ENCODE data around the gene IL17RD. TPM values are rescaled to one million over a fixed set of nuclear protein-coding genes. Genes with fewer than 3 reads are reported as not detected.

The IL17RD gene
- total and polyA plus RNA-seq, 3 experiments from 2014 or later: 0.04 TPM; not detected in 1

GRCh38 chr3:57176045-57176444 lies 10.9 kb upstream of the IL17RD start:
- no peaks in the 10 kb centered on the region for H3K9me3 ChIP-seq (ENCODE audit: low read length)
- no peaks in the 10 kb centered on the region for H3K9me3 Mint-ChIP-seq
- POLR2A ChIA-PET: no interaction called here
- H3K4me1 ChIP-seq (ENCODE audit: insufficient read depth, low read length): no peaks in the 10 kb centered on the region
- peaks cover 11 to 36% of the 10 kb centered on the region in 2 donors for H3K27me3 Mint-ChIP-seq
- H3K36me3 Mint-ChIP-seq: no peaks in the 10 kb centered on the region
- H3K4me3 ChIP-seq (ENCODE audit: low read length): no peak overlapping the region
- CTCF ChIA-PET: no interaction called here
- H3K27ac Mint-ChIP-seq: no peak overlapping the region
- H3K27me3 ChIP-seq (ENCODE audit: insufficient read depth, low read length, poor library complexity, severe bottlenecking): peaks cover 3% of the 10 kb centered on the region
- no peaks in the 10 kb centered on the region for H3K4me1 Mint-ChIP-seq
- H3K36me3 ChIP-seq (ENCODE audit: insufficient read depth, low read length): no peaks in the 10 kb centered on the region
- no peak overlapping the region for H3K4me3 Mint-ChIP-seq
- DNase-seq: no peak
- no peak overlapping the region for H3K27ac ChIP-seq (ENCODE audit: low read depth, low read length)

- Mint-ChIP-seq H3K27me3 (peaks cover 22 to 39% of the 10 kb centered on the region in 2 donors), H3K4me3 (no peak overlapping the region), H3K27ac (no peak overlapping the region), H3K9me3 (no peaks in the 10 kb centered on the region), H3K4me1 (peaks cover 4 to 12% (median 7%) of the 10 kb centered on the region in 3 donors), H3K36me3 (no peaks in the 10 kb centered on the region)
- peaks cover 4% of the 10 kb centered on the region for H3K4me1 ChIP-seq (ENCODE audit: insufficient read depth, low read length)
- no peak overlapping the region for H3K27ac ChIP-seq (ENCODE audit: low read depth, low read length)
- H3K36me3 ChIP-seq (ENCODE audit: insufficient read depth, low read length): no peaks in the 10 kb centered on the region
- H3K4me3 ChIP-seq (ENCODE audit: low read length): no peak overlapping the region
- no peaks in the 10 kb centered on the region for H3K9me3 ChIP-seq (ENCODE audit: low read length)
- ChIA-PET POLR2A (no interaction called here), CTCF (no interaction called here)
- H3K27me3 ChIP-seq (ENCODE audit: insufficient read depth, low read length, poor library complexity, severe bottlenecking): peaks cover 18% of the 10 kb centered on the region
- DNase-seq: no peak
These were observed 8.5 kb upstream of the IL17RD start for GRCh38 chr3:57173687-57174086.

- Histone ChIP-seq H3K4me3 (ENCODE audit: low read length) (no peak overlapping the region), H3K36me3 (ENCODE audit: insufficient read depth, low read length) (no peaks in the 10 kb centered on the region), H3K9me3 (ENCODE audit: low read length) (no peaks in the 10 kb centered on the region), H3K27ac (ENCODE audit: low read depth, low read length) (no peak overlapping the region), H3K27me3 (ENCODE audit: insufficient read depth, low read length, poor library complexity, severe bottlenecking) (peaks cover 30% of the 10 kb centered on the region), H3K4me1 (ENCODE audit: insufficient read depth, low read length) (peaks cover 4% of the 10 kb centered on the region)
- H3K4me1 Mint-ChIP-seq: peaks cover 4 to 12% (median 7%) of the 10 kb centered on the region in 3 donors
- ChIA-PET POLR2A (no interaction called here), CTCF (interaction anchor here (0.6 to 2.0 kb wide), 6 partner anchors 8 to 57 kb away, joined by 3 to 9 read pairs (median 4); partner anchors contain the start of gene APPL1)
- H3K4me3 Mint-ChIP-seq: peak overlapping the region in 1 of 7 donors; percentile 39
- H3K27ac Mint-ChIP-seq: peak overlapping the region in 1 of 8 donors; percentile 45
- H3K9me3 Mint-ChIP-seq: no peaks in the 10 kb centered on the region
- no peak for DNase-seq
- no peaks in the 10 kb centered on the region for H3K36me3 Mint-ChIP-seq
- H3K27me3 Mint-ChIP-seq: peaks cover 37 to 57% of the 10 kb centered on the region in 2 donors
These were observed 5.8 kb upstream of the IL17RD start for GRCh38 chr3:57170946-57171345.

GRCh38 chr3:57169872-57170623 lies 4.9 kb upstream of the IL17RD start:
- ChIA-PET POLR2A (no interaction called here), CTCF (interaction anchor here (0.6 to 2.0 kb wide), 8 partner anchors 9 to 57 kb away, joined by 3 to 9 read pairs (median 4); partner anchors contain the start of gene APPL1)
- DNase-seq: peak; percentile 35 to 64 (median 45)
- Histone ChIP-seq H3K27ac (ENCODE audit: low read depth, low read length) (no peak overlapping the region), H3K9me3 (ENCODE audit: low read length) (no peaks in the 10 kb centered on the region), H3K36me3 (ENCODE audit: insufficient read depth, low read length) (no peaks in the 10 kb centered on the region), H3K4me1 (ENCODE audit: insufficient read depth, low read length) (peaks cover 4% of the 10 kb centered on the region), H3K27me3 (ENCODE audit: insufficient read depth, low read length, poor library complexity, severe bottlenecking) (peaks cover 34% of the 10 kb centered on the region), H3K4me3 (ENCODE audit: low read length) (no peak overlapping the region)
- Mint-ChIP-seq H3K27ac (no peak overlapping the region), H3K4me3 (peak overlapping the region in 6 of 7 donors; percentile 37 to 61 (median 52)), H3K27me3 (peaks cover 41 to 60% of the 10 kb centered on the region in 2 donors), H3K4me1 (peaks cover 8 to 19% (median 13%) of the 10 kb centered on the region in 3 donors), H3K9me3 (no peaks in the 10 kb centered on the region), H3K36me3 (no peaks in the 10 kb centered on the region)

- POLR2A ChIA-PET: no interaction called here
- peak overlapping the region in 3 of 7 donors; percentile 12 to 43 (median 29) for H3K4me3 Mint-ChIP-seq
- peaks cover 38% of the 10 kb centered on the region for H3K27me3 ChIP-seq (ENCODE audit: insufficient read depth, low read length, poor library complexity, severe bottlenecking)
These were observed 4.0 kb upstream of the IL17RD start for GRCh38 chr3:57169108-57169507.

GRCh38 chr3:57168151-57168550 lies 3.0 kb upstream of the IL17RD start:
- Histone ChIP-seq H3K4me3 (ENCODE audit: low read length) (no peak overlapping the region), H3K9me3 (ENCODE audit: low read length) (no peaks in the 10 kb centered on the region), H3K36me3 (ENCODE audit: insufficient read depth, low read length) (no peaks in the 10 kb centered on the region), H3K27me3 (ENCODE audit: insufficient read depth, low read length, poor library complexity, severe bottlenecking) (peaks cover 42% of the 10 kb centered on the region), H3K4me1 (ENCODE audit: insufficient read depth, low read length) (peaks cover 10% of the 10 kb centered on the region), H3K27ac (ENCODE audit: low read depth, low read length) (no peak overlapping the region)
- peaks cover 13 to 26% (median 25%) of the 10 kb centered on the region in 3 donors for H3K4me1 Mint-ChIP-seq
- no peak overlapping the region for H3K27ac Mint-ChIP-seq
- no peak overlapping the region for H3K4me3 Mint-ChIP-seq
- H3K36me3 Mint-ChIP-seq: no peaks in the 10 kb centered on the region
- DNase-seq: no peak
- H3K9me3 Mint-ChIP-seq: no peaks in the 10 kb centered on the region
- POLR2A ChIA-PET: no interaction called here
- CTCF ChIA-PET: interaction anchor here (1.8 kb wide), 1 partner anchor 9 kb away, joined by 6 read pairs; no protein-coding TSS in a partner anchor
- peaks cover 52 to 69% of the 10 kb centered on the region in 2 donors for H3K27me3 Mint-ChIP-seq

More at GRCh38 chr3:57169108-57169507, 4.0 kb upstream of the IL17RD start:
- CTCF ChIA-PET: interaction anchor here (0.7 to 2.0 kb wide), 3 partner anchors 10 to 58 kb away, joined by 3 to 9 read pairs (median 6); partner anchors contain the start of gene APPL1
- no peaks in the 10 kb centered on the region for H3K9me3 Mint-ChIP-seq
- H3K27ac ChIP-seq (ENCODE audit: low read depth, low read length): no peak overlapping the region
- no peaks in the 10 kb centered on the region for H3K36me3 Mint-ChIP-seq
- H3K36me3 ChIP-seq (ENCODE audit: insufficient read depth, low read length): no peaks in the 10 kb centered on the region
- no peak overlapping the region for H3K27ac Mint-ChIP-seq
- peaks cover 11 to 23% (median 18%) of the 10 kb centered on the region in 3 donors for H3K4me1 Mint-ChIP-seq
- peaks cover 7% of the 10 kb centered on the region for H3K4me1 ChIP-seq (ENCODE audit: insufficient read depth, low read length)
- no peak for DNase-seq
- no peaks in the 10 kb centered on the region for H3K9me3 ChIP-seq (ENCODE audit: low read length)
- peaks cover 45 to 60% of the 10 kb centered on the region in 2 donors for H3K27me3 Mint-ChIP-seq
- no peak overlapping the region for H3K4me3 ChIP-seq (ENCODE audit: low read length)

GRCh38 chr3:57166660-57167059 lies 1.5 kb upstream of the IL17RD start:
- Histone ChIP-seq H3K27ac (ENCODE audit: low read depth, low read length) (no peak overlapping the region), H3K27me3 (ENCODE audit: insufficient read depth, low read length, poor library complexity, severe bottlenecking) (peaks cover 42% of the 10 kb centered on the region), H3K9me3 (ENCODE audit: low read length) (no peaks in the 10 kb centered on the region), H3K36me3 (ENCODE audit: insufficient read depth, low read length) (no peaks in the 10 kb centered on the region), H3K4me3 (ENCODE audit: low read length) (no peak overlapping the region), H3K4me1 (ENCODE audit: insufficient read depth, low read length) (peaks cover 10% of the 10 kb centered on the region)
- no peak for DNase-seq
- peaks cover 59 to 75% of the 10 kb centered on the region in 2 donors for H3K27me3 Mint-ChIP-seq
- peaks cover 0 to 2% (median 0%) of the 10 kb centered on the region in 5 donors for H3K9me3 Mint-ChIP-seq
- no peak overlapping the region for H3K27ac Mint-ChIP-seq
- peaks cover 13 to 26% (median 25%) of the 10 kb centered on the region in 3 donors for H3K4me1 Mint-ChIP-seq
- ChIA-PET POLR2A (no interaction called here), CTCF (no interaction called here)
- peak overlapping the region in 6 of 7 donors; percentile 8 to 81 (median 46) for H3K4me3 Mint-ChIP-seq
- H3K36me3 Mint-ChIP-seq: no peaks in the 10 kb centered on the region

GRCh38 chr3:57165641-57166040 lies 488 bp upstream of the IL17RD start:
- Mint-ChIP-seq H3K4me3 (peak overlapping the region; percentile 55 to 83 (median 74)), H3K9me3 (peaks cover 0 to 2% (median 0%) of the 10 kb centered on the region in 5 donors), H3K4me1 (peaks cover 13 to 26% (median 24%) of the 10 kb centered on the region in 3 donors), H3K27ac (peak overlapping the region in 1 of 8 donors; percentile 33), H3K27me3 (peaks cover 54 to 73% of the 10 kb centered on the region in 2 donors), H3K36me3 (no peaks in the 10 kb centered on the region)
- CTCF ChIA-PET: no interaction called here
- Histone ChIP-seq H3K4me3 (ENCODE audit: low read length) (no peak overlapping the region), H3K9me3 (ENCODE audit: low read length) (no peaks in the 10 kb centered on the region), H3K4me1 (ENCODE audit: insufficient read depth, low read length) (peaks cover 10% of the 10 kb centered on the region), H3K27me3 (ENCODE audit: insufficient read depth, low read length, poor library complexity, severe bottlenecking) (peaks cover 36% of the 10 kb centered on the region), H3K36me3 (ENCODE audit: insufficient read depth, low read length) (no peaks in the 10 kb centered on the region), H3K27ac (ENCODE audit: low read depth, low read length) (no peak overlapping the region)
- POLR2A ChIA-PET: no interaction called here
- DNase-seq: no peak

All from CD8-positive, alpha-beta memory T cell (primary cell).